D341Med (cell line): ENCODE results near the gene TPST2.
A peak's percentile ranks its signal among the peaks of the same experiment; 100 is the strongest.

Source experiments
- DNase-seq: peaks from one replicate; pipeline ENCODE4 v3.0.0; 2012; ENCODE audit warnings: low spot score

Gene TPST2

GRCh38 chr22:26489447-26490036 lies 100.4 kb downstream of the TPST2 start:
- no peak for DNase-seq

- no peak for DNase-seq
Observed at GRCh38 chr22:26487996-26488395, 101.9 kb downstream of the TPST2 start.

GRCh38 chr22:26486394-26486793 lies 103.5 kb downstream of the TPST2 start:
- no peak for DNase-seq

- DNase-seq, result no peak
Observed at GRCh38 chr22:26485806-26486390, 104.0 kb downstream of the TPST2 start.

- no peak for DNase-seq
Observed at GRCh38 chr22:26485013-26485412, 104.9 kb downstream of the TPST2 start.

- no peak for DNase-seq
Observed at GRCh38 chr22:26484360-26484706, 105.6 kb downstream of the TPST2 start.

- DNase-seq, result peak; percentile 98
Observed at GRCh38 chr22:26483439-26484359, 106.2 kb downstream of the TPST2 start, which contains the start of the genes HPS4 and SRRD. HPS4 (minus strand) TSS chr22:26483783; CDS start chr22:26481762, 2,021 bp downstream. SRRD (plus strand) TSS chr22:26483877; CDS start chr22:26483891, 14 bp downstream.

- DNase-seq, result no peak
Observed at GRCh38 chr22:26483043-26483438, 106.9 kb downstream of the TPST2 start.

- DNase-seq, result no peak
Observed at GRCh38 chr22:26482161-26482560, 107.8 kb downstream of the TPST2 start.

GRCh38 chr22:26481694-26482093 lies 108.2 kb downstream of the TPST2 start:
- DNase-seq, result no peak

- DNase-seq, result no peak
Observed at GRCh38 chr22:26481112-26481693, 108.7 kb downstream of the TPST2 start.

GRCh38 chr22:26480611-26480932 lies 109.4 kb downstream of the TPST2 start:
- no peak for DNase-seq

- DNase-seq, result no peak
Observed at GRCh38 chr22:26479792-26480610, 109.9 kb downstream of the TPST2 start.

- DNase-seq, result no peak
Observed at GRCh38 chr22:26479043-26479791, 110.7 kb downstream of the TPST2 start.

- DNase-seq, result no peak
Observed at GRCh38 chr22:26477341-26477731, 112.6 kb downstream of the TPST2 start.

- no peak for DNase-seq
Observed at GRCh38 chr22:26476705-26477340, 113.1 kb downstream of the TPST2 start.

- DNase-seq, result no peak
Observed at GRCh38 chr22:26474682-26475081, 115.2 kb downstream of the TPST2 start.
